Activated CD4-positive, alpha-beta T cell treated with anti-CD3 and anti-CD28 coated beads, Interleukin-2, Interleukin-4, amounts not matched to agents 100 ng/mL and 50 ng/mL, durations not matched to agents 16 hours and 8 hours (primary cell): ENCODE data around the gene UBA52.

ENCODE experiments used
- DNase-seq: peaks from one replicate; pipeline ENCODE4 v3.0.0-alpha.2; 2020; ENCODE audit warnings: low spot score

The UBA52 gene

DNA sequence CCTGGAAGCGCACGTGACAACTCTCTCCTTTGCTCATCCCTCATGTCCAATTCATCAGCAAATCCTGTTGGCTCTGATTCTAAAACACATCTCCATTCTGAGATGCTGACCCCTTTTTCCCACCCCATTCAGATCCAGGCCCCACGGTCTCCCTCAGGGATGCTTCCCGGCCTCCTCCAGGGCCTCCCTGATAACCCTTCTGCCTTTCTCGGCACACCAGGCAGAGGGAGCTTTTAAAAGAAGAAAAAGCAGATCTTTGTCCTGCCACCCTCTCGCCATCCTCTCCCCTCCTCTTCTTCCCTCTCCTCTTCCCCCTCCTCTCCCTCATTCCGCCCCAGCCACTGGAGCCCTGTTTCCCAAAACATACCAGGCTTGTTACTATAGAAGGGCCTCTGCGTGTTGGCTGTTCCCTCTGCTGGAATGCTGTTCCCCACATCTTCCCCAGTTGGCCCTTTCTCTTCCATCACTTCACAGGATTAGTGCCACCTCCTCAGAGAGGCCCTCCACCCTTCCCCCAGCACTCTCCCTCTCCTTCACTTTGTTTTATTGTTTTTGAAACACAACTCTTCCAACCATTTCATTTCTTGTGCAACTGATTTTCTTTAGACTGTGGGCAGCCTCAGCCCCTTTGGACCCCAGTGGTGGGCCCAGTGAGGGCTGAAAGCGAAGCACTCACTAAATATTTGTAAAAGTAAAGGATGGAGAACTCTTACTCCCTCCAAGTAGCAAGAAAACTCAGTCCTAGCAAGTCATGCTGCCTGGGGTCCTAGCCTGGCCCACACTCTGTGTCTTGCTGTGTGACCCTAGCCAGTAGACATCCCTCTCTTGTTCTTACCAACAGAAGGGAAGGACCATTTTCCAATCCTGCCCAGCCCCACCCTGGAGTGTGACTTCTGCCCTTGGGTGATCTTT is 37.4 kb downstream of the UBA52 start:
- no peak for DNase-seq

- DNase-seq = no peak
These were observed 38.0 kb downstream of the UBA52 start for GRCh38 chr19:18609717-18610051.

GRCh38 chr19:18610245-18610555 is 38.5 kb downstream of the UBA52 start:
- no peak for DNase-seq

DNA sequence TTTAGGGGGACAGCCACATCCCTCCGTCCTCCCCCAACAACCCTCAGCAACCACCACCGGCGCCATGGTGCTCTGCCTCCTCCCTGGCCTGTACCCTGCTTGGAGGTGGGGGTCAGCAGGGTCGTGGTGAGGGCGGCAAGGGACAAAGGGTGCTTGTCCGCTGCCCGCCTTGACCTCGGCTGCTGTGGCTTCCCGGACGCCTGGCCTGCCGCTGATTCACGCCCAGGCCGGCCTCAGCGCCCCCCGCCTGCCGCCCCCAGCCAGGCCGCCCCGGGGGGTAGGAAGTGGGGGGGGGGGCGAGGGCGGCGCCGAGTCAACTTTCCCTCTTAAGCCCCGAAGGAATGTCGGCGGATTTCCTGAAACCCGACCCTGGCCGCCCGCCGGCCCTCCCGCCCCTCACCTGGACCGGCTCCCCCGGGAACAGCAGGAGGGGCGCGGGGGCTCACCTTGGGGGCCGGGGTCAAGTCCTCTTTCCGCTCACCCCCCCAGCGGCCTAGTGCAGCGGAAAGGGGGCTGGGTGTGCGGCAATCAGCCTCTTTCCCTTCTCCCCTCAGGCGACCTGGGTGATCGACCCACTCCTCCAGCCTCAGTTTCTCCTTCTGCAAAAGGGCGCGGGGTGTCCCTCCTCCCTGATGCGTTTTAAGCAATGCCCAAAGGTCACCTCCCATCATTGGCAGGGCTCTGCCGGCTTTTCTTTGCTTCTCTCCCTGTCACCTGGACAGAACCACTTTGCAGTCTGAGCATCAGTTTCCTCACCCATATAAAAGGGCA is 39.1 kb downstream of the UBA52 start:
- DNase-seq = no peak

DNA sequence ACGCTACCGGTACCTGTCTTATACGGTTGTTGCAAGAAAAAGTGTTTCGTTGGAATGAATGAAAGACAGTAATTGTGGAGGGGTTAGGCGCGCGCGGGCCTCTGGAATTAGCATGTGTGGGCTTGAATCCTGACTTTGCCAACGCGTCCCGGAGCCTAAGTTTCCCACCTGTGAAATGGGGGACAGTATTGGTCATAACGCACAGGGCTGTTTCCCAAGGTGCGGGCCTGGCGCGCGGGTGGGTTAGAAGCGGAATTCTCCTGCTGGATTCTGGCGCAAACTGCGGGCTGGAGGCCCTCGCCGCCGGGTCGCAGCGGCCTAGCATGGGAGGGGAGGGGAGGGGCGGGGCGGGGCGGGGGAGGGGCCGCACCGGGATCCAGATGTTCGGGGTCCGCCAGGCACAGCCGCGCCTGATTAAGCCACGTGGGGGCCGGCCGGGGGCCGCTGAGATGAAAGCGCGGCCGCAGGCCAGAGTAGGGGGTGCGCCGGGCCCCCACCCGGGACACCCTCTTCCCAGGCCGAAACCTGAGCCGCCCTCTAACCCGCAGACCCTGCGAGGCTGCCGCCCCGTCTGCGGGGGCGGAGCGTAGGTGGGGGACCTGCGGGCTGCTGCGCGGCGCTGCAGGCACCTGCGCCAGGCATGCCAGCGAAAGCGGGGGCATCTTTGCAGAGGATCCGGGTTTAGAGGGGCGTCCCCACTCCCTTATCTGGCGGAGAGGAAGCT is 39.8 kb downstream of the UBA52 start:
- DNase-seq = no peak

DNA sequence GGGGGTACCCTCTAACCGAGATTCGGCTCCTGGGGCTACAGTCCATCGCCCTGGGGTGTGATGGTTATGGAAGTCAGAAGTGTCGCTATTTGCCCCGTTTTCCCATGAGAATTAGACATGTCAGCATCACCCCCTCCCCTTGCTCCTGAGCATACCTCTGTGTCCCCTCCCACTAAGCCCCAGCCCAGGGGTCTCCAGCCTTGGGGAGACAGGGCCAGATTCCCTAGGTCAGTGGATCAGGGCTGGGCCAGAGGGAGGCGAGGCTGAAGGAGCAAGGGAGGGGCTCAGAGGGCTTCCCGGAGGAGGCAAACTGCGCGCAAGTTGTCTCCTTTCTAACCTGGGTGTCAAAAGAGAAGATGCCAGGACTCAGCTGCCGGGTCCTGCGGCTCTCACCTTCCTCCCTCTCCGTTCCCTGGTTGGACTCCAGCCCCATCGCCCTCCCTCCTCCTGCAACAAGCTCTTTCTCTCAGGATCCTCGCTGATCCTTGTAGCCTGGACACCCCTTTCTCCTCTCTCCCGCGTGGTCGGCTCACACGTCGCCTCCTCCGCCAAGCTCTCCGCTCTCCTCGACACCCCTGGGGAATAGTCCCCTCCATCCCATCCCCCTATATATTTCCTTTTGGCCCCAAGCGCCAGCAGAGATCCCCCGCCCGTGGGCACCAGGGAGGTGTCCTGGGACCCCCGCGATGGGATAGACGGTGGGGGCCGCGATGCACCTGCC is 40.6 kb downstream of the UBA52 start:
- DNase-seq = no peak

- no peak for DNase-seq
These were observed 41.3 kb downstream of the UBA52 start, which contains the start of gene TMEM59L for GRCh38 chr19:18612772-18613588. Gene TMEM59L, plus strand, starts transcription at chr19:18612870. Its CDS starts 89 bp downstream, at chr19:18612959.

DNA sequence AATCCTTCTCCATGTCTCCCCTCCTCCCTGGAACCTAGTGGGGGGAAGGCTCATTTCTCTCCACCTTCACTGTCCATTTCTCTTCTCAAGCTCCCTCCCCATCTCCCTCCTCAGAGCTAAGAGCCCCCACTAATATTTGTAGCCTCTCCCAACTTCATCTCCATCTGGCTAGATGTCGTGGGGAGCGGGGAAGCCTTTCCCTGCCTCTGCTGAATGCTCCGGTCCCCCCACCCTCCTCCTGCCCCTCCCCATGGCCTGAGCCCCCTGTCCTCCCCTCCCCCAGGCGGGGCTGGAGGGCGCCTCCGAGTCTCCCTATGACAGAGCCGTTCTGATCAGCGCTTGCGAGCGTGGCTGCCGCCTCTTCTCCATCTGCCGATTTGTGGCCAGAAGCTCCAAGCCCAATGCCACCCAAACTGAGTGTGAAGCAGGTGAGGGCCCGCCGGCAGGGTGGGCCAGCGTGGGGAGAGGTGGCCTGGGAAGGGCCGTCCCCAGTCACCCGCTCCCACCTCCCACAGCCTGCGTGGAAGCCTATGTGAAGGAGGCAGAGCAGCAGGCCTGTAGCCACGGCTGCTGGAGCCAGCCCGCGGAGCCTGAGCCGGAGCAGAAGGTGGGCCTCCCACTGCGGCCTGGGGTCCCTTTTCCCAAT is 42.1 kb downstream of the UBA52 start:
- no peak for DNase-seq

DNA sequence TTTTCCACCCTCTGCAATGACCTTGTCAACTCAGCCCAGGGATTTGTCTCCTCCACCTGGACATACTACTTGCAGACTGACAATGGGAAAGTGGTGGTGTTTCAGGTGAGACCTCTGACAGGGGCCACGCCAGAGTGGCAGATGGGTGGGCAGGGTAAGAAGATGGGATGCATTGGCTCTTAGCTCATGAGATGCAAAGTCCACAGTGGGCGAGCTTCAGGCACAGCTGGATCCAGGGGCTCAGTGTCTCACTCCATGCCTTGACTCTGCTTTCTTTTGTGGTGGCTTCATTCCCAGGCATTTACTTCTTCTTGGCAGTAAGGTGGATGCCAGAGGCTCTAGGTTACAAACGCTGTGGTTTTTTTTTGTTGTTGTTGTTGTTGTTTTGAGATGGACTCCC is 44.4 kb downstream of the UBA52 start:
- DNase-seq = no peak

DNA sequence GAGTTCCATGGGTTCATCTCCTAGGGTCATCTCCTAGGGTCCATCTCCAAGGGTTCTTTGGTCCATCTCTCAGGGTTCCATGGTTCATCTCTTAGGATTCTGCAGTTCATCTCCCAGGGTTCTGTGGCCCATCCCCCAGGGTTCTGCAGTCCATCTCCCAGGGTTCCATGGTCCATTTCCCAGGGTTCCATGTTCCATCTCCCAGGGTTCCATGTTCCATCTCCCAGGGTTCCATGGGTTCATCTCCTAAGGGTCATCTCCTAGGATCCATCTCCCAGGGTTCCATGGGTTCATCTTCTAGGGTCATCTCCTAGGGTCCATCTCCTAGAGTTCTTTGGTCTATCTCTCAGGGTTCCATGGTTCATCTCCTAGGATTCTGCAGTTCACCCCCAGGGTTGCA is 45.9 kb downstream of the UBA52 start:
- no peak for DNase-seq

DNA sequence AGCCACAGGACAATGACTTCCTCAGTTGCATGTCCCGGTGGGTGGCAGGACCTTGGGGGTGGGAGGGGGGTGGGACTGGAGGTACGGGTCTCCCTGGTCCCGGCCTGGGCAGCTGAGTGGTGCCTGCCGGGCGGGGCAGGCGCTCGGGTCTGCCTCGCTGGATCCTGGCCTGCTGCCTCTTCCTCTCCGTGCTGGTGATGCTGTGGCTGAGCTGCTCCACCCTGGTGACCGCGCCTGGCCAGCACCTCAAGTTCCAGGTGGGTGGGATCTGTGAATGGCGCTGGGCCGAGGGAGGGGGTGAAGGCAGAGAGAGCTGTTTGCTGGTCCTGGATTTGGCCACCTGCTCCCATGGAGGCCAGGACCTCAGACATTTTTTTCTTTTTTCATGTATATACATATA is 46.6 kb downstream of the UBA52 start:
- DNase-seq = no peak

DNA sequence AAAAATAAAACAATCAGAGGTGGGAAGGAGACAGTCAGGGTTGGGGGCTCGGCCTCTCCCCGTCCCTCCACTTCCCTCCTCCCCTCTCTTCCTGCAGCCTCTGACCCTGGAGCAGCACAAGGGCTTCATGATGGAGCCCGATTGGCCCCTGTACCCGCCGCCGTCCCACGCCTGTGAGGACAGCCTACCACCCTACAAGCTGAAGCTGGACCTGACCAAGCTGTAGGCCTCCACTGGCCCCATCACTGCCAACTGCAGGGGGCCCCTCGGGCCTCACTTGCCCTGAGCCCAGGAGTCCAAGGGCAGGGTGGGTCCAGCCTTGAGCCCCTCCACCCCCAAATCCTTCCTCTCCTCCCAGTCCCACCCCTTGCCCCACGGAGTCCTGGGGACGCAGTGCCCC is 48.7 kb downstream of the UBA52 start:
- no peak for DNase-seq

DNA sequence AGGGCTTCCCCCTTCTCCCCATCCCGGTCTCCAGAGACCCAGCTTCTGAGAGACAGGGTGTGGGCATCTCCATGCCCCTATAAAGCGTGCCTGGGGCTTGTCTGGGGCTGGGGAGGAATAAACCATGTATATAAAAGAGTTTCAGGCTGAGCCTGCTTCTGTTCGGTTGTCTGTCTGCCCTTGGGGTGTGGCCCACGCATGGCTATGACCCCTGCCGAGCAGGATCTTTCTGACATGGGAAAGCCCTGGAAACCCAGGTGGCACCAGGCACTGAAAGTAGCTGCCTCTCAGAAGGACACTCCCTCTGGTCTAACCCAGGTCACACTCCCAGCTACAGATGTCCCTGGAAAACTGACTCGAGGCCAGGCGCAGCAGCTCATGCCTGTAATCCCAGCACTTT is 49.2 kb downstream of the UBA52 start:
- no peak for DNase-seq

GRCh38 chr19:18626906-18627305 is 55.2 kb downstream of the UBA52 start:
- no peak for DNase-seq
